OCI-LY1 (cell line): ENCODE measurements around the gene EPB41.

Source experiments
- CTCF ChIP-seq: fragments of 200-600 bp; sonication (generic), shearing (Covaris generic); IDR thresholded peaks from 2 replicates; pipeline ENCODE4 v1.5.1; 2017; ENCODE audit warnings: mild to moderate bottlenecking, antibody characterized with exemption, low read length, moderate library complexity, mixed read lengths
- EZH2 ChIP-seq: fragments of 200-600 bp; sonication (generic), shearing (Covaris generic); IDR thresholded peaks from 2 replicates; pipeline ENCODE4 v1.8.0; 2017; ENCODE audit warnings: borderline replicate concordance, mixed run types, mild to moderate bottlenecking, antibody characterized with exemption, low read length, moderate library complexity, mixed read lengths

- TF ChIP-seq CTCF (no peak), EZH2 (no peak)
These were observed 118.5 kb downstream of the EPB41 start for GRCh38 chr1:29032841-29033240.
